Natural killer cell (primary cell): ENCODE results near the gene KRTAP5-4. TPM values are rescaled to one million over a fixed set of nuclear protein-coding genes. Genes with fewer than 3 reads are reported as not detected.

ENCODE experiments used
- ATAC-seq, 3 donors: fragments of 150-1000 bp in 2 of 3; fragments of 200-7000 bp in 1 of 3; cut with Tn5 transposase; 1 replicate in 1 of 3; 2 replicates in 2 of 3; pipeline ENCODE4 v1.10.0; 2021; ENCODE audit warnings: mild to moderate bottlenecking in 2 of 3, moderate library complexity in 2 of 3
- DNase-seq, 2 donors: peaks; one replicate each; pipeline versions ENCODE4 v3.0.0 to v3.0.0-alpha.2; 2013 to 2021; ENCODE audit warnings: mixed read lengths in 1 of 2
- H3K27ac ChIP-seq: one replicate; pipeline ENCODE4 v1.5.1; 2013; ENCODE audit warnings: mild to moderate bottlenecking, low read length
- H3K27me3 ChIP-seq: one replicate; pipeline ENCODE4 v1.6.1; 2013; ENCODE audit warnings: low read length; ENCODE audit not compliant: control insufficient read depth, insufficient read depth
- H3K36me3 ChIP-seq: one replicate; pipeline ENCODE4 v1.6.1; 2013; ENCODE audit warnings: low read length; ENCODE audit not compliant: control insufficient read depth, insufficient read depth
- H3K4me1 ChIP-seq: one replicate; pipeline ENCODE4 v1.6.1; 2013; ENCODE audit warnings: low read length; ENCODE audit not compliant: control insufficient read depth, insufficient read depth
- H3K4me3 ChIP-seq: one replicate; pipeline ENCODE4 v1.5.1; 2013; ENCODE audit warnings: low read length
- H3K9me3 ChIP-seq: one replicate; pipeline ENCODE4 v1.6.1; 2013; ENCODE audit warnings: low read length; ENCODE audit not compliant: control insufficient read depth, insufficient read depth
- H3K27ac Mint-ChIP-seq, 2 donors: one replicate each; pipeline ENCODE4 v1.8.0; 2022; ENCODE audit warnings: mild to moderate bottlenecking in 2 of 2, mixed read lengths in 2 of 2, moderate library complexity in 1 of 2
- H3K27me3 Mint-ChIP-seq, 2 donors: one replicate each; pipeline ENCODE4 v1.8.0; 2022; ENCODE audit warnings: low read depth in 2 of 2, mixed read lengths in 2 of 2
- H3K36me3 Mint-ChIP-seq: one replicate; pipeline ENCODE4 v1.8.0; 2022; ENCODE audit warnings: mixed read lengths
- H3K4me1 Mint-ChIP-seq, 2 donors: one replicate each; pipeline ENCODE4 v1.8.0; 2022; ENCODE audit warnings: mixed read lengths in 2 of 2
- H3K4me3 Mint-ChIP-seq: one replicate; pipeline ENCODE4 v1.8.0; 2022; ENCODE audit warnings: mild to moderate bottlenecking, moderate library complexity, mixed read lengths
- H3K9me3 Mint-ChIP-seq, 2 donors: one replicate each; pipeline ENCODE4 v1.8.0; 2022; ENCODE audit warnings: mixed read lengths in 2 of 2
- CTCF ChIP-seq: fragments of 200-600 bp; IDR thresholded peaks from one replicate; pipeline ENCODE4 v1.8.0; 2022; ENCODE audit warnings: antibody characterized with exemption
- WGBS: methylation state at CpG from one replicate; pipeline ENCODE4 v1.1.7; 2013; ENCODE audit warnings: missing lambda C conversion rate; ENCODE audit not compliant: insufficient coverage; 5-methylcytosine and 5-hydroxymethylcytosine counted together
- intact Hi-C: fragments of 100-400 bp; cut with micrococcal nuclease; formaldehyde crosslinking; loops from one replicate; pipeline ENCODE4 v1.14.2; 2022
- total RNA-seq, 4 donors: library from RNA; stranded (reverse); fragments of 120-200 nt in 1 of 4; gene quantifications; one replicate each; pipeline versions ENCODE4 v1.2.3 to v1.2.4, GENCODE V29; 2013 to 2022

Gene KRTAP5-4
- total RNA-seq, 3 donors from 2014 or later (not counting 1 experiment from before 2014, with no cell fraction given) = not detected

DNA sequence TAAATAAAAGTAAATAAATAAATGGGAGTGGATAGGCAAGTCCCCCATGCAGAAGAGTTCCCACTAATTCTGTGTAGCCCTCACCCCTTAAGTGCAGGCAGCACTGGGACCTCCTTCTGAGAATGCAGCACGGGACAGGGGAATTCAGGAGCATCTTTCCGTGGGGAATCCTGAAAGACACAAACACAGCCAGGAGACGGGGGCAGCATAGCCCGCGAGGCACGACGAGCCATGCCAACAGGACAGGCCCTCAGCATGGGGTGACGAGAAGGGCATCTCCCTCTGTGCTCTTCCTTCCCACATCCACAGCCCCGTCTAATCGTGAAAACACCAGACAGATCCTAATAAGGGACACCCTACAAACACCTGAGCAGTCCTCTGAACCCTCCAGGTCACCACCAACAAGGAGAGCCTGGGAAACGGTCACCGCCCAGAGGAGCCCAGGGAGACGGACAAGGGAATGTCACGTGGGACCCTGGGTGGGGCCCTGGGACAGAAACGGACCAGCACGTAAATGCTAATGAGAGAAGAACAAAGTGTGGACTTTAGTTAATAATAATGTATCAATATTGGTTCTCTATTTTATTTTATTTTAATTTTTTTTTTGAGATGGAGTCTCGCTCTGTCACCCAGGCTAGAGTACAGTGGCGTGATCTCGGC, 14.5 kb upstream of the KRTAP5-4 start:
- H3K27me3 Mint-ChIP-seq = peaks cover 32 to 45% of the 10 kb centered on the region in 2 donors
- H3K4me1 Mint-ChIP-seq = no peaks in the 10 kb centered on the region
- no peak overlapping the region for H3K27ac Mint-ChIP-seq
- 90% methylated on average over 19 of the region's 19 CpGs for WGBS
- no peaks in the 10 kb centered on the region for H3K4me1 ChIP-seq
- H3K4me3 Mint-ChIP-seq = no peak overlapping the region
- H3K27me3 ChIP-seq = peaks cover 7% of the 10 kb centered on the region
- H3K36me3 Mint-ChIP-seq = no peaks in the 10 kb centered on the region
- H3K4me3 ChIP-seq = no peak overlapping the region
- no peaks in the 10 kb centered on the region for H3K9me3 ChIP-seq
- DNase-seq = no peak
- no peak for ATAC-seq
- H3K9me3 Mint-ChIP-seq = no peaks in the 10 kb centered on the region
- intact Hi-C loops = no loop called here
- TF ChIP-seq CTCF = no peak
- no peaks in the 10 kb centered on the region for H3K36me3 ChIP-seq
- H3K27ac ChIP-seq = no peak overlapping the region

GRCh38 chr11:1633864-1634263, 11.9 kb upstream of the KRTAP5-4 start:
- H3K9me3 ChIP-seq = no peaks in the 10 kb centered on the region
- no peaks in the 10 kb centered on the region for H3K36me3 ChIP-seq
- DNase-seq (no peak), ATAC-seq (no peak)
- Mint-ChIP-seq H3K9me3 (no peaks in the 10 kb centered on the region), H3K4me3 (no peak overlapping the region), H3K4me1 (no peaks in the 10 kb centered on the region), H3K27ac (no peak overlapping the region), H3K27me3 (peaks cover 39 to 50% of the 10 kb centered on the region in 2 donors), H3K36me3 (no peaks in the 10 kb centered on the region)
- WGBS = 81% methylated on average over 10 of the region's 10 CpGs
- peaks cover 6% of the 10 kb centered on the region for H3K27me3 ChIP-seq
- no peak for TF ChIP-seq CTCF
- H3K4me1 ChIP-seq = peaks cover 5% of the 10 kb centered on the region
- H3K4me3 ChIP-seq = no peak overlapping the region
- H3K27ac ChIP-seq = no peak overlapping the region
- intact Hi-C loops = no loop called here

DNA sequence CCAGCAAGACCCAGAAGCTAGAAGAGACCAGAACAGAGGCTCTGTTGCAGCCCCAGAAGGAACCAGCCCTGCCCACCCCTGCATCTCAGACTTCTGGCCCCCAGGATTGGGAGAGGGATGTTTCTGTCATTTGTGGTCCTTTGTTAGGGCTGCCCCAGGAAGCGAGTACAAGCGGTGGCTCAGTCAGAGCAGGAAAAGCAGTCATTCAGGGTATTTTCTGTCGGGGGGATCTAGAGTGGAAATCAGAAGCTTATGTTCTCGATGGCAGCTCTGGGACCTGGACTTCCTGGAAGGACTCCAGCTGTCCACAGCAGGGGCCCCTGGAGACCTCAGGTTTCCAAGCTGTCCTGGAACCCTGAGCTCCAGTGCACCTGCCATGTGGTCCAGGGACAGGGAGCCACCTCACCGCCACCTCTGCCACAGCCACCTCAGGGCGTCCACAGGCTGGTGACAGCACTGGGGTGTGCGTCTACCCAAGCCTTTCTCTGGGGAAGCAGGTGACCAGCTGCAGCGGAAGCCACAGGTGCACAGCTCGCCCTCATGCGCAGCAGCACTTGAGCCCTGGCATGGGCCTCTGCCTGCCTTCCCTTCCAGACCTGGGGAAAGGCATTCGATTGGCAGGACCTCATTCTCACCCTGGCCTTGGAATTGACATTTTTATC, 10.2 kb upstream of the KRTAP5-4 start:
- no peak for ATAC-seq
- no peak for DNase-seq
- Histone ChIP-seq H3K27ac (no peak overlapping the region), H3K4me1 (peaks cover 9% of the 10 kb centered on the region), H3K9me3 (no peaks in the 10 kb centered on the region), H3K36me3 (no peaks in the 10 kb centered on the region), H3K27me3 (peaks cover 7% of the 10 kb centered on the region), H3K4me3 (no peak overlapping the region)
- H3K4me3 Mint-ChIP-seq = no peak overlapping the region
- H3K36me3 Mint-ChIP-seq = no peaks in the 10 kb centered on the region
- H3K27ac Mint-ChIP-seq = no peak overlapping the region
- H3K9me3 Mint-ChIP-seq = no peaks in the 10 kb centered on the region
- H3K27me3 Mint-ChIP-seq = peaks cover 43 to 58% of the 10 kb centered on the region in 2 donors
- 47% methylated on average over 11 of the region's 11 CpGs for WGBS
- no peak for TF ChIP-seq CTCF
- H3K4me1 Mint-ChIP-seq = no peaks in the 10 kb centered on the region
- intact Hi-C loops = no loop called here
